Measurements from ENCODE around the gene RBMY1D.
"Not testable (repeated sequence)": the region's sequence is repeated elsewhere in the genome, so short reads cannot be mapped to it uniquely, and the experiment has no call there.

Gene RBMY1D

GRCh38 chrY:21894426-21894825 is at the start of gene RBMY1D:
RBMY1D (minus strand) TSS chrY:21894526; CDS start chrY:21892513, 2,013 bp downstream.
- DNase-seq = not testable (repeated sequence)

GRCh38 chrY:21917932-21918331 is 23.6 kb upstream of the RBMY1D start, which contains the start of gene RBMY1E:
RBMY1E (minus strand) TSS chrY:21918032; CDS start chrY:21916054, 1,978 bp downstream.
- DNase-seq = not testable (repeated sequence)

GRCh38 chrY:21869407-21870076 is 24.8 kb downstream of the RBMY1D start:
- DNase-seq = not testable (repeated sequence)

- no peak for DNase-seq
Measured at GRCh38 chrY:21845481-21845880, 48.8 kb downstream of the RBMY1D start.

- DNase-seq = no peak
Measured at GRCh38 chrY:21842090-21842489, 52.2 kb downstream of the RBMY1D start.

- no peak for DNase-seq
Measured at GRCh38 chrY:21839489-21839888, 54.8 kb downstream of the RBMY1D start.

- DNase-seq = no peak
Measured at GRCh38 chrY:21836343-21836742, 58.0 kb downstream of the RBMY1D start.

GRCh38 chrY:21835052-21835451 is 59.3 kb downstream of the RBMY1D start:
- DNase-seq = no peak
